ENCODE measurements around the gene CD52.

GRCh38 chr1:26346274-26347033 lies 28.7 kb downstream of the CD52 start:
- TF ChIP-seq, protein P1, sequence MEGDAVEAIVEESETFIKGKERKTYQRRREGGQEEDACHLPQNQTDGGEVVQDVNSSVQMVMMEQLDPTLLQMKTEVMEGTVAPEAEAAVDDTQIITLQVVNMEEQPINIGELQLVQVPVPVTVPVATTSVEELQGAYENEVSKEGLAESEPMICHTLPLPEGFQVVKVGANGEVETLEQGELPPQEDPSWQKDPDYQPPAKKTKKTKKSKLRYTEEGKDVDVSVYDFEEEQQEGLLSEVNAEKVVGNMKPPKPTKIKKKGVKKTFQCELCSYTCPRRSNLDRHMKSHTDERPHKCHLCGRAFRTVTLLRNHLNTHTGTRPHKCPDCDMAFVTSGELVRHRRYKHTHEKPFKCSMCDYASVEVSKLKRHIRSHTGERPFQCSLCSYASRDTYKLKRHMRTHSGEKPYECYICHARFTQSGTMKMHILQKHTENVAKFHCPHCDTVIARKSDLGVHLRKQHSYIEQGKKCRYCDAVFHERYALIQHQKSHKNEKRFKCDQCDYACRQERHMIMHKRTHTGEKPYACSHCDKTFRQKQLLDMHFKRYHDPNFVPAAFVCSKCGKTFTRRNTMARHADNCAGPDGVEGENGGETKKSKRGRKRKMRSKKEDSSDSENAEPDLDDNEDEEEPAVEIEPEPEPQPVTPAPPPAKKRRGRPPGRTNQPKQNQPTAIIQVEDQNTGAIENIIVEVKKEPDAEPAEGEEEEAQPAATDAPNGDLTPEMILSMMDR (IDR thresholded peaks at IDR 0.05) = no peak
- TF ChIP-seq POLR2A (IDR thresholded peaks at IDR 0.05) = no peak
